Bladder microvascular endothelial cell (primary cell): ENCODE data around the gene ANKRD55. TPM values are rescaled to one million over a fixed set of nuclear protein-coding genes. Genes with fewer than 3 reads are reported as not detected.

Source experiments
- total RNA-seq: library from RNA; depleted of rRNA; stranded (reverse); fragments of >200 nt; gene quantifications from 2 replicates; pipeline ENCODE4 v1.2.3, GENCODE V29; 2014

Gene ANKRD55
- 0.49 and 0.82 TPM in 2 replicates for total RNA-seq

GRCh38 chr5:56233230-56233629 is at the start of gene ANKRD55:
ANKRD55 (minus strand) TSS chr5:56233330; CDS start chr5:56232913, 417 bp downstream.

Other genes with a start within 250 kb of the ANKRD55 start
- 172 and 994 TPM in 2 replicates for gene IL6ST, start 238.4 kb downstream of the ANKRD55 start, total RNA-seq